Suppressor macrophage treated with lipopolysaccharide for 1 hour (primary cell): ENCODE data around the gene STK40.

Experiments
- DNase-seq, 3 donors: peaks; one replicate each; pipeline ENCODE4 v3.0.0-alpha.2; 2020 to 2022

The STK40 gene, protein sequence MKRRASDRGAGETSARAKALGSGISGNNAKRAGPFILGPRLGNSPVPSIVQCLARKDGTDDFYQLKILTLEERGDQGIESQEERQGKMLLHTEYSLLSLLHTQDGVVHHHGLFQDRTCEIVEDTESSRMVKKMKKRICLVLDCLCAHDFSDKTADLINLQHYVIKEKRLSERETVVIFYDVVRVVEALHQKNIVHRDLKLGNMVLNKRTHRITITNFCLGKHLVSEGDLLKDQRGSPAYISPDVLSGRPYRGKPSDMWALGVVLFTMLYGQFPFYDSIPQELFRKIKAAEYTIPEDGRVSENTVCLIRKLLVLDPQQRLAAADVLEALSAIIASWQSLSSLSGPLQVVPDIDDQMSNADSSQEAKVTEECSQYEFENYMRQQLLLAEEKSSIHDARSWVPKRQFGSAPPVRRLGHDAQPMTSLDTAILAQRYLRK

DNA sequence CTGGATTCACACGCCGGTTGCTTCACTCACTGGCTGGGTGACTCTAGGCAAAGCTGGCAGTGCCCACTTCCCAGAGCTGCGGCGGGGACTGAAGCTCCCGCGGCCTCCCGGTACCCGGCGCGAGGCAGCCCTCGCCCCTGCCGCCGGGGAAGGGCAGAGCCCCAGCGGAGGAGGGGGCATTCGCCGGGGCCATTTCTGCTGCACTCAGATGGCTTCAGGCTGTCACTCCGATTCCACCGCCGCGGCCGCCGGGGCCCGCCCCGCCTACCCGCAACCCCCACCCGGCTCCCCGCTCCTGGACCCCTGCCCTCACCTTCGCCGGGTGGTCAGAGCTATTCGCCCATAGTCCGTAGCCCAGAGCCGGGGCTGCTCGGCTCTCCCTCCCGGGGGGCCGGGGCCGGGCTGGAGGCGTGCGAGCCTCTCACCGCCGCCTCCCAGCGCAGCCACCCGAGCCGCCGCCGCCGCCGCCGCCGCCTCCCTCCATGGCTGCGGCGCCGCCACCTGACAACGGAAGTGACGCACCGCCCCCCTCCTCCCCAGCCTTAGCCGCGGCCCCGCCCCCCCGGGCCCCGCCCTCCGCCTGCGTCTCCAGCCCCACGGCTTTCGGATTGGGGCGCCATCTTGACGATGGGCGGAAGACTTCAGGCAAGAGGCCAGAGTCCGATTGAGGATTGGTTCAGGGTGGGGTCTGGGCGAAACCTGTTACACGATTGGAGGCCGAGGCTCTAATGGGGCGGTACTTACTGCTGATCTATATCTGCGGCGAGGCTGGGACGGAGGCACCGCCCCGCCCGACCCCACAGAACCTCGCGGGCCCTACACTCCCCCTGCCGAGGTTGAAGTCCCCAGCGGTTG lies at the start of gene STK40:
TSS of gene STK40 (minus strand) at position 515 of the 855 bp plus-strand sequence. CDS start 24,592 bp downstream, outside the sequence.
- DNase-seq, result peak; percentile 99

DNA sequence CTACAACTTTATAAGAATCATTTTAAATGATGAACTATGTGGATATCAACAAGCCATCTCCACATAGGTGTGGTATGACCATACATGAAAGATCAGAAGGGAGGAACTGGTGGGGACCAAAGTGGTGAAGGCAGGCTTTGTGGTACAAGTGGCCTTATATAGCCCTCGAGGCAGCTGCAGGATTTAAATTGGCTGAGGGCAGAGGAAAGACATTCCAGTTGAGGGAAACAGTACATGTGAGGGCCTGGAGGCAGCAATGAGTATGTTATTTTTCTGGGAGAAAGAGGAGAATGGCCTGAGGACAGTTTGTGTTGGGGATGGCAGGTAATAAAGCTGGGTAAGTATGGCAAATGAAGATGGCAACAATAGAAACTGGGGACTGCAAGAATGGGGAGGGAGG lies 47.4 kb upstream of the STK40 start:
- DNase-seq, result no peak

DNA sequence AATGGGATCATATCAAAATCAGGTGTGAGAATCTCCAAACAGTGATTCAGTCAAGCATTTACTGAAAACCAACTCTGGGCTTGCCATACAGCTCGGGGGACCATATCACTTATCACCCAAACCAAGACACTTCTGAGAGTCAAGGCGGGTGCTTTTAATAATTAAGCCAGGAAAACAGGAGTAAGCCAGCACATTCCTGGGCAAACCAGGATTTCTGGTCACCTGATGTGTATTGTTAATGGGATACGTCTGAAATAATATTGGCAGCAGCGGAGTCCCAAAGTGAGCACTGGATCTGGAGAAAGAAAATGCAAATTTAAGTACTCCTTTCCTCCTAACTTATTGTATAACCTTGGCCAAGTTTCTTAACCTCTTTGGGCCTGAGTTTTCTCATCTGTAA lies 46.9 kb upstream of the STK40 start:
- no peak for DNase-seq

DNA sequence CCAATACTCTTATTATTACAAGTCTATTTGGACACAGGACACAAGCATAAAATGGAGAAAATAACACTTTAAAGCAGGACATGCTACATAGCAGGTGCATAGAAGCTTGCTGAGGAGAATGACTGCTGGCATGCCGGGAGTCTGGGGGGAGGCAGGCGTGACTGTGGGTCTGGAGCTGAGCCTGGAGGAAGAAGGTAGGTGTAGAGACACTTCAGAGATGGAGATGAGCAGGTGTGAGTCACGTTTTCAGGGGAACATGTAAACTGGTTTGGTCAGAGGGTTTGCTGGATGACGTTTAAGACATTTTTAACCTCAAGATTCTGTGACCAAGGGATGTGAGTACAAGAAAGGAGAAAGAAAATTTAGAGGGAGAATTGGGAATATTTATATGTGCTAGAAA lies 40.1 kb upstream of the STK40 start:
- no peak for DNase-seq

DNA sequence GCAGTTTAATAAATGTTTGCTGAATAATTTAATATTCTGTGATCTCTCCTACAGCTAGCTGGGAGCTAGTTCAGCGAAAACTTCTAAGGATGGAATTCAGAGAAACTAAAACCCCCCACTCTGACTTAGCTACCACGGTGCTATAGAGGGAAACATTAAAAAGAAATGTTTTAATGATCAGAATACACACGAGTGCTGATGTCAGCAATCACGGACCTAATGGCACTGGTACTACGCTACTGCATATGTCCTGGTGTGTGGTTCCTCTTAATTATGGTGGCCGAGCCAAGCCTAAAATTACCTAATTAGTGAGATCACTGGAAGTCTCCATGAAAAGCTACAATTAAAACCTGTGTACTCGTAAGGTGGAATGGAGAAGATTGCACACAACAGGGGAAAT lies 35.9 kb upstream of the STK40 start:
- no peak for DNase-seq

DNA sequence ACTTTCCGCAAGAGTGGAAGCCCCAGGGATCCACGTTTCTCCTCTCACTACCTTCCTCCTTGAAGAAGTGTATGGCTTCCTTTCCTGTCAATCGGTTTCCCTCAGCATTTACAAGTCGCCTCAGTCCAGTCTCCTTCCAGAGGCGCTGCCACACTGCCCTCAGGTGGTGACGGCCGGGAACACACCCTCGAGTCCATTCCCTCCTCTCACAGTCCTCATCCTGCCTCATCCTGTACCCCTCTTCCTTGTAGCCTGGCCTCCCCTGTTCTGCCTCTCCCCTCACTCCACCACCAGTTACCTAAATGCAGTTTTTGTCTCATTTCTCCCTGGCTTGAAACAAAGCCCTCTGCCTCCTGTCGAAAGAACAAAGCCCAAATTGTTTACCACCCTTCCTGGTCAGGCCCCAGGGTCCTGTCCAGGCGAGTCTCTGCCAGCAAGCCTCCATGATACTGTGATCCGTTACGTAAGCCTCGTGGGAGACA lies 35.2 kb upstream of the STK40 start:
- DNase-seq, result peak; percentile 94 to 96 (median 95)

DNA sequence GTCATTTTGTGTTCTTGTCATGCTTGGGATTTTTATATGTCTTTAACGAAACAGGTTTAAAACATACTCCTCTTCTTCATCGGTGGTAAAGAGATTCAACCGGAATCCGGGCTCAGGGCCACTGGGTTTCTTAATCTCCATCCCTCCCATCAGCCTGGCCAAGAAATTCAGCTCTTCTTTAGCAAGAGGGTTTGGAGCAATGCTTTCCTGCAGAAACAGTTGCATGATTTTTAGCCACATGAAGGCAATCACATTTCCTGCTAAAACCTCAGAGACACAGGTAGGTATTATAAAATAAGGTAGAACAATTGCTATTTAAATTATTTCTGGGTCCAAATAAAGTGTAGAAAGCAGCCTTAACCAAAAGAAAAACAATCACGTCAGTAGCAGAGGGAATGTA lies 34.7 kb upstream of the STK40 start:
- DNase-seq, result no peak

DNA sequence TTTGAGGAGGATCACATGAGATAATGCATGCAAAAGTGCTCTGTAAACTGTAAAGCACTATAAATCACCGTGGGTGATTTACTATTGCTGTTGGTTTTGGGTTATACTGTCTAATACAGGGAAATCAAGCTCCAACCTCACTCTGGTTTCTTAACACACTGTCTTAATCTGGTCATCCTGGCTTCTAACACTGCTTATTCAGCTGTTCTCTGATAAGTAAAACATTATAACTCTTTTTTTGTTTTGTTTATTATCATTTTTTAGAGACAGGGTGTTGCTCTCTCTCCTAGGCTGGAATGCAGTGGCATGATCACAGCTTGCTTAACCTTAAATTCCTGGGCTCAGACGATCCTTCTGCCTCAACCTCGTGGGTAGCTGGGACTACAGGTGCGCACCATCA lies 33.8 kb upstream of the STK40 start:
- DNase-seq, result no peak

DNA sequence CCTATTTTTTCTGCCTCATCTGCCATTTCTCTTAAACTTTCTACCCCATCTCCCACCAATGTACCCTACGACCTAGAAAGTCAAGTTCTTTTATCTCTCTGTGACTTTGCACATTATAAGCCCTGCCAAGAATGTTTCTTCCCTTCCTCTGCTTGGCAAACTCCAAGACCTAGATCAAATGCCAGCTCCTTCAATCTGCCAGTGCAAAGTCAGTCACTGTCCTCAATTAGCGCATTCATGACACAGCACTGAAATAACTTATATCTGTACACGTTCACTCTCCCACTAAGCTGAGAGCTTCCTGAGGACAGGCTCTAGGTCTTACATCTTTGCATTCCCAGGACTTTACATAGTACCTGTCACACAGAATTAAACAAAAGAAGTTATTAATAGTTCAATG lies 33.4 kb upstream of the STK40 start:
- no peak for DNase-seq

DNA sequence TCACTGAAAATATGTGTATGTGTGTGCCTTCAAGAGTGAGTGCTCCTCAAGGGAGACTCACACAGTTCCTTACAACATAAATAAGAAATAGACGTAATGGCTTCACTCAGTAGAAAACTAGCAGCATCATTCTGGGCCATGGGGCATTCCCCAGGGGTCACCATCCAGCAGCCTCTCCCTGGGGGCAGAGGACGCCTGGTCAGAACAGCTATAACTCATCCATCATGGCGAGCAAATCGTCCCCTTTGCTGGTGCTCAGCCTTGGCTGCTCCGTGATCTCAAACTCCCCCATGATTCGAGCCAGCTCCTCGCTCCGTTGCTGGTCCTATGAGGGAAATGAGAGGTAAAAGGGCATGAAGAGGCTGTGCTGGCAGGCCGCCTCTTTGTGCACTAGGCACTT lies 32.2 kb upstream of the STK40 start:
- no peak for DNase-seq

DNA sequence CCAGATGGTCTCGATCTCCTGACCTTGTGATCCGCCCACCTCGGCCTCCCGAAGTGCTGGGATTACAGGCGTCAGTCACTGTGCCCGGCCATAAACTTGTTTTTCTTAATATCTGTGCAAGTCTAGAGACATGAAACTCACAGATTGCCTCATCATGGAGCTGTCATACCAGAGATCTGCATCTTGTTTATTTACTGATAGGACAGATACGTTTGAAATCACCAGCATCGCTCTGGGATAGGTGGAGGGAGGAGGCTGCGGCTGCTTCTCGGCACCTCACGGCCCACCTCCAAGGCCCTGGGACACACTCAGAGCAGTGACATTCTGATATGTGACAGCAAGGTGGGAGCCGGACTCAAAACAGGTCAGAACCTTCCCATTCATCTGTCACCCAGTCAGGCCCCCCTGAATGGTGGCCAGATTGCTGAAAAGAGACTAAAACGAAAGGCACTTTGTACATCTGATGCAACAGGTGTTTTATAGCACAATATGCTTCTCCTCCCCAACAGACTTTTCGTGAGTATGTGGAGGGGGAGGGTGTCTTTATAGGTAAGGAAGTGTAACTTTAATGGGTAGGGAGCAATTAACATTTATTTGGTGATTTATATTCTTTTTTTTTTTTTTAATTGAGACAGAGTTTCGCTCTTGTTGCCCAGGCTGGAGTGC lies 30.1 kb upstream of the STK40 start:
- no peak for DNase-seq

DNA sequence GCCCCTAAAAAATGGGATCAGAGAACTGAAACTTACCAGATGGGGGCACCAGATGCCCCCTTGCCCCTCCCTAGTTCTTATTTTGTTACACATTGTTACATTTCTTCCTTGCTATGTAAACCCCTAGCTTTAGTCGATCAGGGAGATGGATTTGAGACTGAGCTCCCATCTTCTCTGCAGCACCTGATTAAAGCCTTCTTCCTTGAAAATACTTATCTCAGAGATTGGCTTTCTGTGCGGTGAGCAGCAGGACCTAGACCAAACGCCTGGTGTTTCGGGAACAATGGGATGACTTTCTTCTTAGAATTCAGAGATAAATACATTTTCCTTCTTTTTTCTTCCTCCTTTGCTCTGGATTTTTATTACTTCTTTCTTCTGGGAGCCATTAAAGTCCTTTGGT lies 28.7 kb upstream of the STK40 start:
- no peak for DNase-seq

DNA sequence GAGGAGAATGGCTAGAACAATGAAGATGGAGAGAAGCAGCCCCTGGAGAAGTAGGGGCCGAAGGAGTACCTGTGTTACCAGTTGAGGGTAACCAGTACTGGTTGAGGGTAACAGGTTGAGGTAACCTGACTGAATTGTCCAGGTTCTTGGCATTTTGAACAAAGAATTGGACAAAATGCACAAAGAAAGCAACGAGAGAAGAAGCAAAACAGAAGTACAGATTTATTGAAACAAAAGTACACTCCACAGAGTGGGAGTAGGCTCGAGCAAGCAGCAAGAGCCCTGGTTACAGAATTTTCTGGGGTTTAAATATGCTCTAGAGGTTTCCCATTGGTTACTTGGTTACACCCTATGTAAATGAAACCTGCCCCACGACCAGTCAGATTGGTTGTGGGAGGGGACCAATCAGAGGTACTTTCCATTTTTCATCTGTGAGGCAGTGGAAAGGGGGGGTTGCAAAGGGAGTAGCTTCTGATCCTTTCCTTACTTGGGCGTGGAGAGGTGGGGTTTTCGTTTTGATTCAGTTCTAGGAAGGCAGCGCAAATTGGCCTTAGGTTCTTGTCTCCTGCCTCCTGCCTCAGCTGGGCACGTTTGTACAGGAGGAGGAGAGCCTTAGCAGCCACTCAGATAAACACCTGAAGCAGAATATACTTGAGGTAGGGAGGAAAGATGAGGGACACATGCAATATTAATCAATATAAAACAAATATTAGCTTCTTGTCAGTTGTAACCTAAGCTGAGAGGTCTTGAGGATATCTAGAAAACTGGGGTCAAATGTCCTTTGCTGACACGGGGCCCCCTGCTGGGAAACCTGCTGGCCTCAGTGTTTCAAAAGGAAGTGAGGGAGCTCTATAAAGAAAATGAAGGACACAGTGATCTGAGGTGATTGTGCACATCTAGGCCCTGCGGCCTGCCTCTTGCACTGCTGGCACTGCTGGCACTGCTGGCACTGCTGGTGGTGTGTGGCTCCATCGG lies 26.2 kb upstream of the STK40 start:
- DNase-seq, result peak; percentile 73 to 90 (median 74)

DNA sequence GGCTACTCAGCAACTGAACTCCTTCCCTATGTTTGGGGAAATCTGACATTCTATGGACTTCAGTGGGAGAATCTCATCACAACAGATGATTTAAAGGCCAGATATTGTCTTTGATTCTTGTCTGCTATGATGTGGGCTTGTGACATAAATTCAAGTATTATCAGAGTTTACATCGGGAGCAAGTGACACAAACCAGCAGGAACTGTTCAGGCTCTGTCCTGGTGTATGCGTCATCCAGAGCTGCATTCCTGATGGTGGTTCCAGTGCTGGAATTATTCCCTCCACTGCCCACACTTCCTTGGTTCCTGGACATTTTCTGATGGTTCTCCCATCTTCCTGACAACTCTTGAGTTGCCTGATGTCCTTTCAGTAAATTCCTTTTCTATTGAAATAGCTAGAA lies 22.8 kb upstream of the STK40 start:
- no peak for DNase-seq

DNA sequence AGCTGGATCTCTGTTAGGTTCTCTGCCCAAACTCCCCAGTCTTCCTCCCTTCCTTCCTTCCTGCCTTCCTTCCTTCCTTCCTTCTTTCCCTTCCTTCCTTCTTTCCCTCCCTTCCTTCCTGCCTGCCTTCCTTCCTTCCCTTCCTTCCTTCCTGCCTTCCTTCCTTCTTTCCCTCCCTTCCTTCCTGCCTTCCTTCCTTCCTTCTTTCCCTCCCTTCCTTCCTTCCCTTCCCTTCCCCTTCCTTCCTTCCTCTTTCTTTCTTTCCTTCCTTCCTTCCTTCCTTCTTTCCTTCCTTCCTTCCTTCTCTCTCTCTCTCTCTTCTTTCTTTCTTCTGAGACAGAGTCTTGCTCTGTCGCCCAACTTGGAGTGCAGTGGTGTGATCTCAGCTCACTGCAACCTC lies 20.7 kb upstream of the STK40 start:
- DNase-seq, result no peak

DNA sequence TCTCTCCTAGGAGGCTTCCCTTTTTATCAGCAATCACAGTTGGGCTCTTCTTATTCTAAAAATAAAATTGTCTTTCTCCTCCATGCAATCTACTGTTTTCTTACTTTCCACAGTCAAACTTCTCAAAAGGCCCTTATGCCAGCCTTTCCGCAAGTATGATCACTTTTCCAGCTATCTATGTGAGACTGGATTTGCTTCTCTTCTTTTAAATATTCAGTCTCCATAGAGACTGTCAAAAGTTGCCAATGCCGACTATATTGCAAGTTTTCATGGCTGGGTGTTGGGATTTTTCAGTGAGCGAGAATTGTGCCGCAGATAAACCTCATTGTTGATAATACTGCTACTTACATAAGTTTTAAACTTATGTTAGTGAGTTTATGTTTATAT lies 16.8 kb upstream of the STK40 start:
- no peak for DNase-seq

DNA sequence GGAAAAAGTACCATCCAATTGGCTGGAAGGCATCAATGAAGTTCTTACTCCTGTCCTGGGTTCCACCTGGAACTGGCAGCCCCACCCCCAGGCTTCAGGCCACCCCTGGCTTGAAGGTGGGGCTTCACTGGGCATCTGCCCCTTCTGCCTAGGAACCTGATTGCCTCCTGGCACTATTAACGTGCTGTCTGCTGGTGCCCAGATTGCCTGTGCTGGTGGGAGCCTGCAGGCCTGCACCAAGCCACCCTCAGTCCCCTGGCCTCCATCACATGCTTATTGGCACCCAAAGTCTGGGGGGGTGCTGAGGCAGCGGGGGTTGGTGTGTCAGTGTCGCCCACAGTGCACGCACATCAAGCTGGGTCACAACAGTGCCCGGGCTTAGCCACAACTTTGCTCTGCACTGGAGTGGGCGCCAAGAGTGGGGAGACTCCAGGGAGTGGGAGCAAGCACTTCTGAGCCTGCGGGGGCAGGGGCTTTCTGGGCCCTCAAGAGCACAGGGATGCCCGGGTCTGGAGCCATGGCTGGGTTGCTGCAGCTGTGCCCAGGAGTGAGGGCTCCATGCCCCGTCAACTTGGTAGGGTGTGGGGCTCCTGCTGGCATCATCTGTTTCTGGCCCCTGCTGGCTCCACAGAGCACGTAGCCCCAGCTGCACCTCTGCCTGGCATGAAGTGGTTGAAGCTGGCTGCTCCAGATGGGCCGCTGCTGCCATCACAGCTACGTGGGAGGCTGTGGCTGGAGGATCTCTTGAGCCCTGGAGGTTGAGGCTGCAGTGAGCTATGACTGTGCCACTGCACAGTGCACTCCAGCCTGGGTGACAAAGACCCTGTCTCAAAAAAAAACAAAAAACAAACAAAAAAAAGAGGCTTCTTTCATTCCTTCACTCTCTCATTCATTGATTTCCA lies 16.1 kb upstream of the STK40 start:
- no peak for DNase-seq

DNA sequence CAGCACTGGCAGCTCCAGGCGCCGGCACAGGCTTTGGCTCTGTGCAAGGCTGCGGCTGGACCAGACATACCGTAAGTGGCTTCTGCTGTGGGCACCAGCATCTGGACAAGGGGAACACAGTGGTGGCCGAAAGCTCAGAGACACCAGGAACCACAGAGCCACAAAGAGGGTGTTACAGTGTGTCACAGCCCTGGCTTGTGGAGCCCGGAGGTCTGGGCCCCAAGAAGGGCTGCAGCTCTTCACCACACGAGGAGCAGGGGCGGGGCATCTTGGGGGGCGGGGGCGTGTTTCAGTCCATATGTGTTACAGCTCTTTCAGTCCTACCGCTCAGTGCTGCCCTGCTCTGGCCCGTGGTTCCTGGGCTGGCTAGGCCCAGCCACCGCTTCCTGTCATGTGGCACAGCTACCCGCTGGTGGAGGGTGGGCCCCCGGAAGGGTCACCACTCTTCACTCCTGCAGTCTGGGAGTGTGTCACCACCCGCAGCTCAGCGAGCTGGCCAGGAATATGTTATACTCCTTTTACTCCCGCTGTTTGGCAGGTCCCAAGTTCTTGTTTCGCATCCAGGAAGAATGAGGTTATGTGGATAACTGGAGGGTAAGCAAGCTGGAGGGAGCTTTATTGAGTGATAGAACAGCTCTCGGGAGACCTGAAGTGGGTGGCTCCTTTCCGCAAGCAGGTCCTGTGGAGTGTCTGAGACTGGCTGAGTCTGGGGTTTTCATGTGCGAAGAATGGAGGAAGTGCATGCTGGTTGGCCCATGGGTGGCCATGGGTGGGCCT lies 15.3 kb upstream of the STK40 start:
- DNase-seq, result peak; percentile 91 to 92 (median 91)

DNA sequence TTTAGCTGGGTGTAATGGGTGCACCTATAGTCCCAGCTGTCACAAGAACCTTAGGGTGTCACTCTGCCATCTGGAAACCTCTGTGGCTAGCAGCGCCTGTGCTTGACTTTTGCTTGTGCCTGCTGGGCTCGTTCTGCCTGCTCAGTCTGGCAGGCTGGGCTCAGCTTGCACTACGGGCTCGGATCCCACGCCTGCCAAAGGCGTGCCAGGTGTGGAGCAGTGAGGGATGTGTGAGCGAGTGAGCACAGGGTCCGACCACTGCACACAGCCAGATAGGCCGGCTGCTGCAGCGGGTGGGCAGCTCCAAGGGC lies 14.7 kb upstream of the STK40 start:
- no peak for DNase-seq

DNA sequence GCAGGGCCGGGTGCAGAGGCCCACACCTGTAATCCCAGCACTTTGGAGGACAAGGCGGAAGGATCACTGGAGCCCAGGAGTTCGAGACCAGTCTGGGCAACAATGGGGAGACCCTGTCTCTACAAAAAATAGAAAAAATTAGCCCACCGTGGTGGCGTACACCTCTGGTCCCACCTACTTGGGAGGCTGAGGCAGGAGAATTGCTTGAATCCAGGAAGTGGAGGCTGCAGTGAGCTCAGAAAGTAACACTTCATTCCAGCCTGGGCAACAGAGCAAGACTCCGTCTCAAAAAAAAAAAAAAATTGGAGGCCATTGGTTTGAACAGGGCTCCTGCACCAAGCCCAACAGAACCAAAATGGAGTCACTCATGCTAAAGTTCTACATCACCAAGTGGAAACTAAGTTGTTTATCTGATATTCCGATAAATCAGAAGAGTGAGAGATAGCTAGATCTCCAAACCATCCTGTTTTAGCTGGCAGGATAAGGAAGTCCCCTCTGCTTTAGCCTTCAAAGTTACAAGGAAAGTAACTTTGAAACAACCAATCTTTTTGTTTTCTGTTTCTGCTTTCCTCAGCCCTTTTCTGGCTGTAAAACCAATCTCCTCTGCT lies 12.8 kb upstream of the STK40 start:
- DNase-seq, result no peak
